Measurements from ENCODE around the gene ARSJ.

GRCh38 chr4:113851816-113852215 lies 127.6 kb downstream of the ARSJ start:
- TF ChIP-seq CTCF (IDR thresholded peaks at IDR 0.05) (no peak), POLR2A (IDR thresholded peaks at IDR 0.05) (no peak), EP300 (IDR thresholded peaks at IDR 0.05; ENCODE audit: low read depth) (no peak)
